Left lung (tissue), 10 donors: ENCODE results near the gene KIF6. TPM values are rescaled to one million over a fixed set of nuclear protein-coding genes. Genes with fewer than 3 reads are reported as not detected.
"Not testable (repeated sequence)": the region's sequence is repeated elsewhere in the genome, so short reads cannot be mapped to it uniquely, and the experiment has no call there.

ENCODE experiments used
- ATAC-seq: fragments of 200-7000 bp; cut with Tn5 transposase; one replicate; pipeline ENCODE4 v1.9.1; 2020; ENCODE audit warnings: moderate library complexity
- DNase-seq, 4 donors: peaks; one replicate each; pipeline ENCODE4 v3.0.0-alpha.2; 2013 to 2020
- H3K27ac ChIP-seq, 2 donors: fragments of 200-600 bp; sonication (generic) in 1 of 2; one replicate each; pipeline versions ENCODE4 v1.5.0 to v1.8.0; 2020 to 2021
- H3K27me3 ChIP-seq, 2 donors: fragments of 200-600 bp; sonication (generic) in 1 of 2; one replicate each; pipeline versions ENCODE4 v1.5.0 to v1.8.0; 2020 to 2021
- H3K36me3 ChIP-seq, 2 donors: fragments of 200-600 bp; sonication (generic) in 1 of 2; one replicate each; pipeline versions ENCODE4 v1.5.0 to v1.8.0; 2020 to 2021
- H3K4me1 ChIP-seq, 2 donors: fragments of 200-600 bp; one replicate each; pipeline ENCODE4 v1.8.0; 2021
- H3K4me3 ChIP-seq, 2 donors: fragments of 200-600 bp; sonication (generic) in 1 of 2; one replicate each; pipeline versions ENCODE4 v1.5.0 to v1.8.0; 2020 to 2021; ENCODE audit warnings: mild to moderate bottlenecking in 1 of 2
- H3K9me3 ChIP-seq, 2 donors: fragments of 200-600 bp; sonication (generic) in 1 of 2; one replicate each; pipeline versions ENCODE4 v1.5.0 to v1.8.0; 2020 to 2021
- CTCF ChIP-seq, 2 donors: fragments of 200-600 bp; sonication (generic) in 1 of 2; IDR thresholded peaks; one replicate each; pipeline versions ENCODE4 v1.5.0 to v1.8.0; 2021; ENCODE audit warnings: antibody characterized with exemption in 2 of 2
- intact Hi-C, 2 donors: fragments of 100-400 bp; cut with DNase I; formaldehyde crosslinking; loops; one replicate each; pipeline versions ENCODE4 v1.11.2 to v1.14.2; 2022
- polyA plus RNA-seq, 6 donors: library from polyadenylated mRNA; unstranded; fragments of 120-200 nt; gene quantifications; one replicate each; pipeline ENCODE4 v1.2.1, GENCODE V29; 2013; ENCODE audit not compliant: insufficient read length in 6 of 6
- total RNA-seq, 2 donors: library from RNA; stranded (reverse); fragmentation: NEBNext Ultra II Directional; extraction: Animal tissue kit (Norgen Biotek cat#: 25700); gene quantifications; one replicate each; pipeline ENCODE4 v1.2.1, GENCODE V29; 2021
- donor health status: DM: no; HTN: yes; CAD: no.
- donor health status: DM: no; HTN: no; CAD: no.

KIF6 gene
- total and polyA plus RNA-seq, 8 donors: 0.93 to 4.4 (median 2.8) TPM

- H3K9me3 ChIP-seq: no peaks in the 10 kb centered on the region
- H3K27me3 ChIP-seq: no peaks in the 10 kb centered on the region
- ATAC-seq: no peak
- no peak for DNase-seq
- TF ChIP-seq CTCF (IDR thresholded peaks at IDR 0.05): no peak
- H3K36me3 ChIP-seq: no peaks in the 10 kb centered on the region
- no peak overlapping the region for H3K4me3 ChIP-seq
- peaks cover 0 to 4% of the 10 kb centered on the region in 2 donors for H3K4me1 ChIP-seq
- no peak overlapping the region for H3K27ac ChIP-seq
- intact Hi-C loops: no loop called here
These were observed 208.7 kb downstream of the KIF6 start for GRCh38 chr6:39516471-39516870.

GRCh38 chr6:39515471-39515870 lies 209.7 kb downstream of the KIF6 start:
- DNase-seq: no peak
- no peak overlapping the region for H3K4me3 ChIP-seq
- H3K36me3 ChIP-seq: no peaks in the 10 kb centered on the region
- H3K4me1 ChIP-seq: peaks cover 0 to 4% of the 10 kb centered on the region in 2 donors
- intact Hi-C loops: no loop called here
- no peak for TF ChIP-seq CTCF (IDR thresholded peaks at IDR 0.05)
- H3K27ac ChIP-seq: no peak overlapping the region
- peaks cover 0 to 2% of the 10 kb centered on the region in 2 donors for H3K9me3 ChIP-seq
- no peak for ATAC-seq
- H3K27me3 ChIP-seq: no peaks in the 10 kb centered on the region

- peaks cover 0 to 4% of the 10 kb centered on the region in 2 donors for H3K4me1 ChIP-seq
- no peak overlapping the region for H3K27ac ChIP-seq
- DNase-seq (no peak), ATAC-seq (no peak)
- H3K9me3 ChIP-seq: peaks cover 0 to 2% of the 10 kb centered on the region in 2 donors
- no peak overlapping the region for H3K4me3 ChIP-seq
- intact Hi-C loops: no loop called here
- no peaks in the 10 kb centered on the region for H3K27me3 ChIP-seq
- no peaks in the 10 kb centered on the region for H3K36me3 ChIP-seq
- no peak for TF ChIP-seq CTCF (IDR thresholded peaks at IDR 0.05)
These were observed 210.2 kb downstream of the KIF6 start for GRCh38 chr6:39515006-39515405.

- H3K27me3 ChIP-seq, H3K27ac ChIP-seq, H3K36me3 ChIP-seq, DNase-seq, H3K4me3 ChIP-seq, H3K4me1 ChIP-seq, ATAC-seq, intact Hi-C loops, H3K9me3 ChIP-seq: not testable (repeated sequence)
These were observed 215.4 kb downstream of the KIF6 start for GRCh38 chr6:39509831-39510230.

- Histone ChIP-seq H3K27ac (no peak overlapping the region), H3K36me3 (no peaks in the 10 kb centered on the region), H3K9me3 (peaks cover 0 to 2% of the 10 kb centered on the region in 2 donors), H3K4me3 (no peak overlapping the region), H3K27me3 (no peaks in the 10 kb centered on the region), H3K4me1 (no peaks in the 10 kb centered on the region)
- no peak for TF ChIP-seq CTCF (IDR thresholded peaks at IDR 0.05)
- intact Hi-C loops: no loop called here
- ATAC-seq: no peak
- DNase-seq: no peak
These were observed 216.7 kb downstream of the KIF6 start for GRCh38 chr6:39508515-39508914.

- Histone ChIP-seq H3K36me3 (no peaks in the 10 kb centered on the region), H3K27ac (no peak overlapping the region), H3K4me3 (no peak overlapping the region), H3K9me3 (peaks cover 0 to 10% of the 10 kb centered on the region in 2 donors), H3K27me3 (no peaks in the 10 kb centered on the region), H3K4me1 (no peaks in the 10 kb centered on the region)
- TF ChIP-seq CTCF (IDR thresholded peaks at IDR 0.05): no peak
- ATAC-seq (no peak), DNase-seq (no peak)
- intact Hi-C loops: no loop called here
These were observed 217.7 kb downstream of the KIF6 start for GRCh38 chr6:39507331-39507998.

- DNase-seq, H3K27me3 ChIP-seq, H3K4me3 ChIP-seq, ATAC-seq, H3K4me1 ChIP-seq, H3K36me3 ChIP-seq, H3K27ac ChIP-seq, intact Hi-C loops: not testable (repeated sequence)
- H3K9me3 ChIP-seq: peaks cover 0 to 24% of the 10 kb centered on the region in 2 donors
These were observed 222.7 kb downstream of the KIF6 start for GRCh38 chr6:39502362-39502955.
